B cell (primary cell): ENCODE measurements around the gene CFAP65.

Experiments
- EZH2 ChIP-seq: IDR thresholded peaks from 2 replicates; pipeline ENCODE4 v1.6.1; 2012; ENCODE audit warnings: borderline replicate concordance, low read depth, mild to moderate bottlenecking, moderate library complexity, low read length; ENCODE audit not compliant: insufficient read depth, poor library complexity, severe bottlenecking
- TF ChIP-seq, protein P1 (sequence below): fragments of 200-600 bp; IDR thresholded peaks from one replicate; pipeline ENCODE4 v1.8.0; 2022; ENCODE audit warnings: antibody characterized with exemption, mild to moderate bottlenecking

DNA sequence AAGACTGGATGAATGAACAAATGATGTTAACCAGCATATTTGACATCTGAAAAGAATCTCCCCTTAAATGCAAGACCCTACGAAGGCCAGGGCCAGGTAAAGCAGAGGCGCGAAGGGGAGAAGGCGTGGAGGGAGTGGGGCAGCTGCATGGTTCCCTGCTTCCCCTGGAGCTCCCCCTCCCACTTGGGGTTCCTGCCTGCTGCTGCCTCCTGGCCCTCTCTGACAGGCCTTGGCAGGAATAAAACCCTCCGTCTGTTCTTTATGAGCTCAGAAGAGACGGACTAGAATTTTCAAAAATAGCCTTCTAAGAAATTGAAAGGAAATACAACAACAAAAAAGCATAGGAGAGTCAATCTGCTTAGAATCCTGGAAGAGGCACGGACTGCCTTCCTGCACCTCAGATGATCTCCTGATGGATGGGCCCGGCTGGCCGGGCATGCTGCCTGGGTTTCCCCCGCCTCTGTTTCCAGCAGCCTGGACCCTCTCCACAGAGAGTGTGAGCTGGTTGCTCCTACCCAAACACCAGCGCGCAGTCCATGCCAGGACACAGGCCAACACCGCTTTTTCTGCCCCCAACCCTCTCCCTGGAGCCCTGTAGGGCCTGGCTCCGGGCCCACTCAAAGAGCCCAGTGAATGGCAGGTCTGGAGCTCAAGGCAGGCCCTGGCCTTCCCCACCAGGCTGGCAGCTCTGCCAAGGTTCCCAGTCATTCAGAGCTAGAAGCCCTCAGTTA is 23.9 kb downstream of the CFAP65 start:
- TF ChIP-seq, protein P1, sequence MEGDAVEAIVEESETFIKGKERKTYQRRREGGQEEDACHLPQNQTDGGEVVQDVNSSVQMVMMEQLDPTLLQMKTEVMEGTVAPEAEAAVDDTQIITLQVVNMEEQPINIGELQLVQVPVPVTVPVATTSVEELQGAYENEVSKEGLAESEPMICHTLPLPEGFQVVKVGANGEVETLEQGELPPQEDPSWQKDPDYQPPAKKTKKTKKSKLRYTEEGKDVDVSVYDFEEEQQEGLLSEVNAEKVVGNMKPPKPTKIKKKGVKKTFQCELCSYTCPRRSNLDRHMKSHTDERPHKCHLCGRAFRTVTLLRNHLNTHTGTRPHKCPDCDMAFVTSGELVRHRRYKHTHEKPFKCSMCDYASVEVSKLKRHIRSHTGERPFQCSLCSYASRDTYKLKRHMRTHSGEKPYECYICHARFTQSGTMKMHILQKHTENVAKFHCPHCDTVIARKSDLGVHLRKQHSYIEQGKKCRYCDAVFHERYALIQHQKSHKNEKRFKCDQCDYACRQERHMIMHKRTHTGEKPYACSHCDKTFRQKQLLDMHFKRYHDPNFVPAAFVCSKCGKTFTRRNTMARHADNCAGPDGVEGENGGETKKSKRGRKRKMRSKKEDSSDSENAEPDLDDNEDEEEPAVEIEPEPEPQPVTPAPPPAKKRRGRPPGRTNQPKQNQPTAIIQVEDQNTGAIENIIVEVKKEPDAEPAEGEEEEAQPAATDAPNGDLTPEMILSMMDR = no peak
- no peak for TF ChIP-seq EZH2
